HG03108 (cell line): ENCODE measurements around the gene KBTBD6.
"Not testable (repeated sequence)": the region's sequence is repeated elsewhere in the genome, so short reads cannot be mapped to it uniquely, and the experiment has no call there.

Experiments
- ATAC-seq: cut with Tn5 transposase; IDR thresholded peaks from one replicate; pipeline ENCODE4 v1.9.1; 2021; ENCODE audit warnings: moderate library complexity; ENCODE audit not compliant: unreplicated experiment

The KBTBD6 gene

GRCh38 chr13:41136396-41137031 lies 3.9 kb upstream of the KBTBD6 start:
- no peak for ATAC-seq

GRCh38 chr13:41133951-41134350 lies 1.3 kb upstream of the KBTBD6 start:
- ATAC-seq: no peak

- not testable (repeated sequence) for ATAC-seq
Measured at GRCh38 chr13:41131660-41132511, 716 bp downstream of the KBTBD6 start.

GRCh38 chr13:41131189-41131588 lies 1.4 kb downstream of the KBTBD6 start:
- ATAC-seq: not testable (repeated sequence)

- ATAC-seq: no peak
Measured at GRCh38 chr13:41130356-41130755, 2.2 kb downstream of the KBTBD6 start.

GRCh38 chr13:41127701-41128100 lies 4.9 kb downstream of the KBTBD6 start:
- no peak for ATAC-seq

GRCh38 chr13:41122838-41123237 lies 9.8 kb downstream of the KBTBD6 start:
- no peak for ATAC-seq

GRCh38 chr13:41117869-41118268 lies 14.7 kb downstream of the KBTBD6 start:
- no peak for ATAC-seq

GRCh38 chr13:41111454-41111853 lies 21.1 kb downstream of the KBTBD6 start:
- no peak for ATAC-seq

- ATAC-seq: no peak
Measured at GRCh38 chr13:41107584-41108014, 25.0 kb downstream of the KBTBD6 start.

- no peak for ATAC-seq
Measured at GRCh38 chr13:41107104-41107571, 25.5 kb downstream of the KBTBD6 start.

- ATAC-seq: no peak
Measured at GRCh38 chr13:41099986-41100385, 32.6 kb downstream of the KBTBD6 start.

- no peak for ATAC-seq
Measured at GRCh38 chr13:41098761-41099160, 33.8 kb downstream of the KBTBD6 start.

GRCh38 chr13:41095681-41096080 lies 36.9 kb downstream of the KBTBD6 start:
- not testable (repeated sequence) for ATAC-seq

- ATAC-seq: no peak
Measured at GRCh38 chr13:41085961-41086585, 46.5 kb downstream of the KBTBD6 start.

- no peak for ATAC-seq
Measured at GRCh38 chr13:41079725-41080124, 52.9 kb downstream of the KBTBD6 start.
